ENCODE results near the gene SLX9. TPM values are rescaled to one million over a fixed set of nuclear protein-coding genes. Genes with fewer than 3 reads are reported as not detected.
A peak's percentile ranks its signal among the peaks of the same experiment; 100 is the strongest.

SLX9 gene
- total RNA-seq, 5 donors from 2014 or later (not counting 1 experiment from before 2014, with no cell fraction given): 16.7 to 32.2 (median 26.7) TPM

GRCh38 chr21:44947111-44947929 lies 7.5 kb downstream of the SLX9 start:
- H3K4me1 ChIP-seq (ENCODE audit: control insufficient read depth in 1 of 2, extremely low read depth in 1 of 2, insufficient read depth in 2 of 2, low read length in 2 of 2): peaks cover 0 to 28% of the 10 kb centered on the region in 2 experiments
- 94% methylated on average over 17 of the region's 22 CpGs for WGBS (ENCODE audit: insufficient coverage)
- peaks cover 20 to 35% (median 25%) of the 10 kb centered on the region in 3 donors for H3K4me1 Mint-ChIP-seq
- ATAC-seq (replicated peaks in 1 of 4): no peak
- H3K4me3 Mint-ChIP-seq: no peak overlapping the region
- peaks cover 25% of the 10 kb centered on the region for H3K36me3 Mint-ChIP-seq
- no peak overlapping the region for H3K27ac ChIP-seq (ENCODE audit: low read length)
- H3K36me3 ChIP-seq (ENCODE audit: control insufficient read depth in 2 of 2, extremely low read depth in 1 of 2, insufficient read depth in 1 of 2, low read length in 1 of 2): peaks cover 6 to 37% of the 10 kb centered on the region in 2 donors
- H3K9me3 Mint-ChIP-seq: no peaks in the 10 kb centered on the region
- no peaks in the 10 kb centered on the region for H3K27me3 Mint-ChIP-seq
- H3K27me3 ChIP-seq (replicated peaks in 1 of 2; ENCODE audit: control insufficient read depth in 2 of 2, extremely low read depth in 1 of 2, insufficient read depth in 2 of 2, low read length in 1 of 2): no peaks in the 10 kb centered on the region
- H3K9me3 ChIP-seq: no peaks in the 10 kb centered on the region
- no peak for DNase-seq
- ChIA-PET CTCF (interaction anchor here (0.6 to 1.5 kb wide), 4 partner anchors 15 to 181 kb away, joined by 3 to 15 read pairs (median 5); no protein-coding TSS in a partner anchor), POLR2A (no interaction called here)
- H3K27ac Mint-ChIP-seq: no peak overlapping the region
- no peak overlapping the region for H3K4me3 ChIP-seq (ENCODE audit: control insufficient read depth in 1 of 2, extremely low read depth in 1 of 2, low read length in 1 of 2)

DNA sequence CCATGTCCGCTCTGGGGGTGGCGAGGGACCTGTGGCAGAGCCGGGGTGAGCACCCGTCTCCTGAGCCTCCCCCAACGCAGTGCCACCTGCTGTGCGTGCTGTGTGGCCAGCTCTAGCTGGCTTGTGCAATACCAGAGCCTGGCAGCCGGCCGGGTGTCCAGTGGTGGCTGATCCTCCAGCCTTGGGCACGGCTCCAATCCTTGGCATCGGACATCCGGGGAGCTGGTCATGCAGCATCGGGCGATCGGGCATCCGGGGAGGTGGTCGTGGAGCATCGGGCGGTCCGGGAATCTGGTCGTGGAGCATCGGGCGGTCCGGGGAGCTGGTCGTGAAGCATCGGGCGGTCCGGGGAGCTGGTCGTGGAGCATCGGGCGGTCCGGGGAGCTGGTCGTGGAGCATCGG lies 8.1 kb downstream of the SLX9 start:
- Histone ChIP-seq H3K4me1 (ENCODE audit: control insufficient read depth in 1 of 2, extremely low read depth in 1 of 2, insufficient read depth in 2 of 2, low read length in 2 of 2) (peaks cover 0 to 23% of the 10 kb centered on the region in 2 experiments), H3K27ac (ENCODE audit: low read length) (no peak overlapping the region), H3K9me3 (no peaks in the 10 kb centered on the region), H3K4me3 (ENCODE audit: control insufficient read depth in 1 of 2, extremely low read depth in 1 of 2, low read length in 1 of 2) (no peak overlapping the region), H3K27me3 (replicated peaks in 1 of 2; ENCODE audit: control insufficient read depth in 2 of 2, extremely low read depth in 1 of 2, insufficient read depth in 2 of 2, low read length in 1 of 2) (no peaks in the 10 kb centered on the region), H3K36me3 (ENCODE audit: control insufficient read depth in 2 of 2, extremely low read depth in 1 of 2, insufficient read depth in 1 of 2, low read length in 1 of 2) (peaks cover 6 to 37% of the 10 kb centered on the region in 2 donors)
- ATAC-seq (replicated peaks in 1 of 4) (no peak), DNase-seq (no peak)
- Mint-ChIP-seq H3K27me3 (no peaks in the 10 kb centered on the region), H3K4me3 (no peak overlapping the region), H3K4me1 (peaks cover 14 to 31% (median 19%) of the 10 kb centered on the region in 3 donors), H3K9me3 (no peaks in the 10 kb centered on the region), H3K36me3 (peaks cover 23% of the 10 kb centered on the region), H3K27ac (no peak overlapping the region)
- WGBS (ENCODE audit: insufficient coverage): 97% methylated on average over 32 of the region's 33 CpGs
- ChIA-PET CTCF (interaction anchor here (0.6 to 3.0 kb wide), 7 partner anchors 64 to 190 kb away, joined by 3 to 57 read pairs (median 6); no protein-coding TSS in a partner anchor), POLR2A (no interaction called here)

DNA sequence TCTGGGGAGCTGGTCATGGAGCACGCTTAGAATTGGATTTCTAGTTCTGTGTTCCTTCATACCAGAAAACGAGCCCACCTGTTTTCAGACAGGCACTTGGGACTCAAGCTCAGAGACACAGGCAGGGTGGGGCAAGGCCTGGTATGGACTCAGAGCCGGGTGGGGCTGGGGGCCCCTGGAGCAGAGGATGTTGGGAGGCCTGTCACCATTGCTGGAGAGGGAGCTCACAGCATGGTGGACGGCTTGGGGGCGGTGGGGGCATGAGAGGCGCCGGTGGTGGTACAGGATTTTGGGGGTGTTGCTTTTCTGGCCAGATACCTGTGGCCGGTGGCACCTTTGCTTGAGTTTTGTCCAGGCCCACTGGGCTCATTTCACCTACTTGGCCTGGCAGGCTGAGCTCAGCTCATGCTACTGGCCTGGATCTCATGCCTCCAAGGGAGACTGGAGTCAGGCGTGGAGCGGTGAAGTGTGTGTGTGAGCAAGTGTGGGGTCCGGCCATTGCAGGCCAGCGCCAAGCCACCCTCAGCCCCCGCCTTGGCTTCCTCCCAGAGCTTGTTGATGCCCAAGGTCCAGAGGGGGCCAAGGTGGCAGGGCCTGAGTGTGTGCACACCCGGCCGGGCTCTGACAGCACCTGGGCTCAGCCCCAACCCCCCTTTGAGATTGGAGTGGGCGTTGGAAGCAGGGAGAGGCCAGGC lies 8.7 kb downstream of the SLX9 start:
- Histone ChIP-seq H3K36me3 (ENCODE audit: control insufficient read depth in 2 of 2, extremely low read depth in 1 of 2, insufficient read depth in 1 of 2, low read length in 1 of 2) (peaks cover 6 to 34% of the 10 kb centered on the region in 2 donors), H3K9me3 (no peaks in the 10 kb centered on the region), H3K4me3 (ENCODE audit: control insufficient read depth in 1 of 2, extremely low read depth in 1 of 2, low read length in 1 of 2) (no peak overlapping the region), H3K27me3 (replicated peaks in 1 of 2; ENCODE audit: control insufficient read depth in 2 of 2, extremely low read depth in 1 of 2, insufficient read depth in 2 of 2, low read length in 1 of 2) (no peaks in the 10 kb centered on the region), H3K4me1 (ENCODE audit: control insufficient read depth in 1 of 2, extremely low read depth in 1 of 2, insufficient read depth in 2 of 2, low read length in 2 of 2) (peaks cover 0 to 21% of the 10 kb centered on the region in 2 experiments), H3K27ac (ENCODE audit: low read length) (no peak overlapping the region)
- Mint-ChIP-seq H3K4me1 (peaks cover 11 to 24% (median 14%) of the 10 kb centered on the region in 3 donors), H3K27ac (no peak overlapping the region), H3K4me3 (no peak overlapping the region), H3K36me3 (peaks cover 23% of the 10 kb centered on the region), H3K9me3 (no peaks in the 10 kb centered on the region), H3K27me3 (no peaks in the 10 kb centered on the region)
- no peak for ATAC-seq (replicated peaks in 1 of 4)
- ChIA-PET CTCF (interaction anchor here (0.6 to 3.0 kb wide), 8 partner anchors 65 to 190 kb away, joined by 3 to 57 read pairs (median 6); no protein-coding TSS in a partner anchor), POLR2A (interaction anchor here in 1 of 2 donors (0.6 kb wide), 1 partner anchor 245 kb away, joined by 4 read pairs; no protein-coding TSS in a partner anchor)
- DNase-seq: no peak
- 95% methylated on average over 13 of the region's 16 CpGs for WGBS (ENCODE audit: insufficient coverage)

DNA sequence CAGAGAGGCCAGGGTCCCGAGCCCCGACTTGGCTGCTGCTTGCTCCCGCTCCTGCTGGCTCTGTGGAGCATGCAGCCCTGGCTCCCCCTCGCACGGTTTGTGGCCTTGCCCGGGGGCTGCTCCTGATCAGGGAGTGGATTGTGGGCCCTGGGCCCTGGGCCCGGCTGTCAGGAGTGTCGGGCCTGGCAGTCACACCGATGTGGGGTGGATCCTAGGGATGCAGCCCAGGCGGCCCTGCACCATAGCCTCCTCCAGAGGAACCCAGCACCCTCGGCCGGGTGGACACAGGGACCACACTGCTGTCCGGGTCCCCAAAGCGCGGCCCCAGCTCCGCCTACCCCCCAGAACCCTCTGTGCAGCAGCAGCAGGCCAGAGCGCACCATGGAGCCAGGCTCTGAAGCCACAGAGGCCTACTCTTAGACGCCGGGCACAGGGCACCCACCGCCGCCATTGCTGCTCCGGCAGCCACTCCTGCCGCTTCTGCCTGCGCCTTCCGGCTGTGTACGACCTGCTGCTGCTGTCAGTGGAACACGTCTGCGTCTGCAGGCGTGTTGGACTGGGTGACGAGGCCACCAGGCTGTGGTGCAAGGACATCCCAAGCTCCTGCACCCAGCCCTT lies 9.4 kb downstream of the SLX9 start:
- Histone ChIP-seq H3K4me3 (ENCODE audit: control insufficient read depth in 1 of 2, extremely low read depth in 1 of 2, low read length in 1 of 2) (no peak overlapping the region), H3K4me1 (ENCODE audit: control insufficient read depth in 1 of 2, extremely low read depth in 1 of 2, insufficient read depth in 2 of 2, low read length in 2 of 2) (peaks cover 0 to 19% of the 10 kb centered on the region in 2 experiments), H3K27me3 (replicated peaks in 1 of 2; ENCODE audit: control insufficient read depth in 2 of 2, extremely low read depth in 1 of 2, insufficient read depth in 2 of 2, low read length in 1 of 2) (no peaks in the 10 kb centered on the region), H3K27ac (ENCODE audit: low read length) (no peak overlapping the region), H3K9me3 (no peaks in the 10 kb centered on the region), H3K36me3 (ENCODE audit: control insufficient read depth in 2 of 2, extremely low read depth in 1 of 2, insufficient read depth in 1 of 2, low read length in 1 of 2) (peaks cover 6 to 33% of the 10 kb centered on the region in 2 donors)
- ATAC-seq (replicated peaks in 1 of 4) (no peak), DNase-seq (no peak)
- CTCF ChIA-PET: interaction anchor here (0.6 to 3.0 kb wide), 19 partner anchors 15 to 583 kb away, joined by 3 to 57 read pairs (median 4); no protein-coding TSS in a partner anchor
- Mint-ChIP-seq H3K36me3 (peaks cover 22% of the 10 kb centered on the region), H3K27me3 (no peaks in the 10 kb centered on the region), H3K9me3 (no peaks in the 10 kb centered on the region), H3K4me3 (no peak overlapping the region), H3K27ac (no peak overlapping the region), H3K4me1 (peaks cover 11 to 23% (median 12%) of the 10 kb centered on the region in 3 donors)
- WGBS (ENCODE audit: insufficient coverage): 87% methylated on average over 30 of the region's 30 CpGs
- POLR2A ChIA-PET: interaction anchor here (0.6 kb wide), 2 partner anchors 206 to 244 kb away, joined by 3 to 4 read pairs; no protein-coding TSS in a partner anchor

- H3K36me3 ChIP-seq (ENCODE audit: control insufficient read depth in 2 of 2, extremely low read depth in 1 of 2, insufficient read depth in 1 of 2, low read length in 1 of 2): peaks cover 6 to 29% of the 10 kb centered on the region in 2 donors
These were observed 10.0 kb downstream of the SLX9 start for GRCh38 chr21:44949779-44950198.

More at GRCh38 chr21:44949779-44950198, 10.0 kb downstream of the SLX9 start:
- Histone ChIP-seq H3K27me3 (replicated peaks in 1 of 2; ENCODE audit: control insufficient read depth in 2 of 2, extremely low read depth in 1 of 2, insufficient read depth in 2 of 2, low read length in 1 of 2) (no peaks in the 10 kb centered on the region), H3K4me3 (ENCODE audit: control insufficient read depth in 1 of 2, extremely low read depth in 1 of 2, low read length in 1 of 2) (no peak overlapping the region), H3K9me3 (no peaks in the 10 kb centered on the region), H3K4me1 (ENCODE audit: control insufficient read depth in 1 of 2, extremely low read depth in 1 of 2, insufficient read depth in 2 of 2, low read length in 2 of 2) (peaks cover 0 to 18% of the 10 kb centered on the region in 2 experiments), H3K27ac (ENCODE audit: low read length) (no peak overlapping the region)
- no peak overlapping the region for H3K4me3 Mint-ChIP-seq
- ChIA-PET CTCF (interaction anchor here (0.6 to 3.0 kb wide), 26 partner anchors 14 to 1009 kb away, joined by 3 to 57 read pairs (median 4); no protein-coding TSS in a partner anchor), POLR2A (interaction anchor here in 1 of 2 donors (0.6 to 0.7 kb wide), 2 partner anchors 206 to 331 kb away, joined by 3 to 5 read pairs; no protein-coding TSS in a partner anchor)
- H3K27me3 Mint-ChIP-seq: no peaks in the 10 kb centered on the region
- H3K4me1 Mint-ChIP-seq: peaks cover 7 to 20% (median 11%) of the 10 kb centered on the region in 3 donors
- H3K36me3 Mint-ChIP-seq: peaks cover 21% of the 10 kb centered on the region
- WGBS (ENCODE audit: insufficient coverage): 18% methylated on average over 9 of the region's 10 CpGs
- no peak overlapping the region for H3K27ac Mint-ChIP-seq
- H3K9me3 Mint-ChIP-seq: no peaks in the 10 kb centered on the region
- ATAC-seq (replicated peaks in 1 of 4) (peak; percentile 85 to 96 (median 89)), DNase-seq (peak; percentile 36 to 88 (median 75))
